DMS114 treated with DMSO at 0.1 percent for 48 hours (cell line): ENCODE data around the gene MORN5.

Experiments
- DNase-seq: peaks from one replicate; lab custom pipeline; 2025; ENCODE audit not compliant: unreplicated experiment; lab: John Stamatoyannopoulos, UW

MORN5 gene

GRCh38 chr9:122213589-122214413, 54.1 kb downstream of the MORN5 start:
- peak; percentile 34 for DNase-seq

- no peak for DNase-seq
These were observed 54.8 kb downstream of the MORN5 start for GRCh38 chr9:122214507-122214906.

- DNase-seq, result no peak
These were observed 56.0 kb downstream of the MORN5 start for GRCh38 chr9:122215663-122216062.

GRCh38 chr9:122216138-122216797, 56.6 kb downstream of the MORN5 start:
- DNase-seq, result no peak

GRCh38 chr9:122216798-122217418, 57.2 kb downstream of the MORN5 start:
- no peak for DNase-seq

GRCh38 chr9:122217640-122218039, 57.9 kb downstream of the MORN5 start:
- DNase-seq, result no peak

GRCh38 chr9:122218071-122218934, 58.6 kb downstream of the MORN5 start:
- DNase-seq, result no peak

- no peak for DNase-seq
These were observed 59.5 kb downstream of the MORN5 start for GRCh38 chr9:122218935-122219855.

- no peak for DNase-seq
These were observed 60.4 kb downstream of the MORN5 start for GRCh38 chr9:122219856-122220672.

GRCh38 chr9:122220673-122221182, 61.0 kb downstream of the MORN5 start:
- no peak for DNase-seq

GRCh38 chr9:122221183-122221811, 61.6 kb downstream of the MORN5 start:
- no peak for DNase-seq

GRCh38 chr9:122222791-122223190, 63.1 kb downstream of the MORN5 start:
- DNase-seq, result no peak

GRCh38 chr9:122223435-122223834, 63.7 kb downstream of the MORN5 start:
- no peak for DNase-seq

GRCh38 chr9:122225312-122226141, 65.8 kb downstream of the MORN5 start:
- no peak for DNase-seq

GRCh38 chr9:122226142-122226757, 66.5 kb downstream of the MORN5 start:
- DNase-seq, result no peak

GRCh38 chr9:122226758-122227574, 67.3 kb downstream of the MORN5 start:
- no peak for DNase-seq
